Kidney (tissue), 14 donors: ENCODE measurements around the gene SESN1. TPM values are rescaled to one million over a fixed set of nuclear protein-coding genes. Genes with fewer than 3 reads are reported as not detected.

Source experiments
- DNase-seq, 5 donors: peaks; one replicate each; pipeline ENCODE4 v3.0.0-alpha.2; 2013 to 2020
- FAIRE-seq: peaks from 2 replicates; lab custom pipeline; 2012; peaks lifted over from hg19 to GRCh38; lab: Jason Lieb, UNC
- H3K27ac ChIP-seq, 2 donors: one replicate each; pipeline ENCODE4 v1.7.0; 2013; ENCODE audit warnings: low read depth in 2 of 2, low read length in 2 of 2, inconsistent platforms in 1 of 2
- H3K27me3 ChIP-seq: one replicate; pipeline ENCODE4 v1.7.1; 2013; ENCODE audit warnings: low read length, inconsistent platforms; ENCODE audit not compliant: control insufficient read depth, insufficient read depth
- H3K36me3 ChIP-seq, 3 donors: one replicate each; pipeline versions ENCODE4 v1.7.0 to v1.7.1; 2013; ENCODE audit warnings: low read length in 3 of 3, control low read depth in 1 of 3, inconsistent platforms in 1 of 3; ENCODE audit not compliant: insufficient read depth in 3 of 3, control insufficient read depth in 2 of 3
- H3K4me1 ChIP-seq, 3 donors: one replicate each; pipeline versions ENCODE4 v1.7.0 to v1.7.1; 2013; ENCODE audit warnings: low read length in 3 of 3, inconsistent platforms in 1 of 3, low read depth in 1 of 3; ENCODE audit not compliant: control insufficient read depth in 2 of 3, insufficient read depth in 2 of 3
- H3K4me3 ChIP-seq, 3 donors: one replicate each; pipeline versions ENCODE4 v1.7.0 to v1.8.1; 2013; ENCODE audit warnings: low read length in 3 of 3, control low read depth in 1 of 3, inconsistent platforms in 1 of 3
- H3K9ac ChIP-seq, 3 donors: one replicate each; pipeline versions ENCODE4 v1.7.0 to v1.7.1; 2013; ENCODE audit warnings: low read length in 3 of 3, control low read depth in 1 of 3, inconsistent platforms in 1 of 3
- H3K9me3 ChIP-seq, 3 donors: one replicate each; pipeline versions ENCODE4 v1.7.0 to v1.7.1; 2013; ENCODE audit warnings: low read length in 3 of 3, control low read depth in 1 of 3, inconsistent platforms in 1 of 3; ENCODE audit not compliant: control insufficient read depth in 2 of 3, insufficient read depth in 1 of 3
- intact Hi-C: fragments of 100-400 bp; cut with DNase I; formaldehyde crosslinking; loops from one replicate; pipeline ENCODE4 v1.11.1; 2022
- polyA plus RNA-seq: library from polyadenylated mRNA; stranded (reverse); fragments of 350-450 nt; fragmentation: Illumina TruSeq; extraction: RNeasy Lipid Tissue Mini Kit (QIAGEN cat#74804); gene quantifications from one replicate; pipeline ENCODE4 v1.2.3, GENCODE V29; 2014; ENCODE audit warnings: low read depth, low replicate concordance; ENCODE audit not compliant: insufficient read depth
- total RNA-seq: library from RNA; stranded (reverse); fragmentation: NEBNext Ultra II Directional; extraction: Animal tissue kit (Norgen Biotek cat#: 25700); gene quantifications from one replicate; pipeline ENCODE4 v1.2.1, GENCODE V29; 2021
- TF ChIP-seq, protein P1 (sequence below): IDR thresholded peaks from 3 replicates; pipeline ENCODE4 v1.5.1; 2012; ENCODE audit warnings: mild to moderate bottlenecking, moderate library complexity, borderline replicate concordance; ENCODE audit not compliant: insufficient read depth; ENCODE audit errors: extremely low read depth
- donor health status: control.
- donor health status: control.
- donor health status: control.
- donor health status: control.
- donor health status: control.
- donor health status: DM: yes; HTN: yes; CAD: no.
- donor health status: Normal renal cell carcinoma (clear cell type).

SESN1 gene
- total and polyA plus RNA-seq, 2 donors from 2014 or later, result 14.8 to 26.0 TPM

DNA sequence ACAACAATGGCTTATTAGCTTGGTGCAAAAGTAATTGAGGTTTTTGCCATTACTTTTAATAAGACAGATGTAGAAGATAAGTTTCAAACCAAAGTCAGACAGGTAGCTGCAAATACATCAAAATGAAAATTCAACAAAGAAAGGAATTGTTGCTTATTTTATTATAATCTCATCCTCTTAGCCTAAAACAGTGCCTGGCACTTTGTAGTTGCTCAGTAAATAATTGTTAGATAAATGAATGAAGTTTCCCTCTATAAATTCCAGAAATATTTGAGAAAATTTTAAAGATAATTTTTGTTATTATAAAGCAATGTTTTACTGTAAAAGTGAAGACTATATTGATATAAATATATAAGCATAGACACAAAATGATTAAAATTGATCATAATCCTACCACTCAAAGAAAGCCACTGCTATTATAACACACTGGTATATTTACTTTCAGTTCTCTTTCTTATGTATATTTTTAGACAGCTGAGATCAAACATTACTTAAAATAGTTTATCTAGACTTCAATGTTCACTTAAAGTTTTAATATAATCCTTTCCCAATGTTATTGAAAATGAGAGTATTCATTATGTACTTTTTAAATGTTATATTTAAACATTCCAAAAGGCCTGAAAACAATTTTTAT, 42.5 kb downstream of the SESN1 start:
- no peaks in the 10 kb centered on the region for H3K9me3 ChIP-seq
- H3K4me3 ChIP-seq, result no peak overlapping the region
- TF ChIP-seq, protein P1, sequence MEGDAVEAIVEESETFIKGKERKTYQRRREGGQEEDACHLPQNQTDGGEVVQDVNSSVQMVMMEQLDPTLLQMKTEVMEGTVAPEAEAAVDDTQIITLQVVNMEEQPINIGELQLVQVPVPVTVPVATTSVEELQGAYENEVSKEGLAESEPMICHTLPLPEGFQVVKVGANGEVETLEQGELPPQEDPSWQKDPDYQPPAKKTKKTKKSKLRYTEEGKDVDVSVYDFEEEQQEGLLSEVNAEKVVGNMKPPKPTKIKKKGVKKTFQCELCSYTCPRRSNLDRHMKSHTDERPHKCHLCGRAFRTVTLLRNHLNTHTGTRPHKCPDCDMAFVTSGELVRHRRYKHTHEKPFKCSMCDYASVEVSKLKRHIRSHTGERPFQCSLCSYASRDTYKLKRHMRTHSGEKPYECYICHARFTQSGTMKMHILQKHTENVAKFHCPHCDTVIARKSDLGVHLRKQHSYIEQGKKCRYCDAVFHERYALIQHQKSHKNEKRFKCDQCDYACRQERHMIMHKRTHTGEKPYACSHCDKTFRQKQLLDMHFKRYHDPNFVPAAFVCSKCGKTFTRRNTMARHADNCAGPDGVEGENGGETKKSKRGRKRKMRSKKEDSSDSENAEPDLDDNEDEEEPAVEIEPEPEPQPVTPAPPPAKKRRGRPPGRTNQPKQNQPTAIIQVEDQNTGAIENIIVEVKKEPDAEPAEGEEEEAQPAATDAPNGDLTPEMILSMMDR, result no peak
- intact Hi-C loops, result no loop called here
- H3K27me3 ChIP-seq, result no peaks in the 10 kb centered on the region
- FAIRE-seq, result peak; percentile 47
- no peak for DNase-seq
- H3K36me3 ChIP-seq, result no peaks in the 10 kb centered on the region
- H3K4me1 ChIP-seq, result no peaks in the 10 kb centered on the region
- no peak overlapping the region for H3K27ac ChIP-seq
- H3K9ac ChIP-seq, result no peak overlapping the region

- no peaks in the 10 kb centered on the region for H3K9me3 ChIP-seq
- TF ChIP-seq, protein P1, result no peak
- intact Hi-C loops, result no loop called here
- FAIRE-seq (no peak), DNase-seq (peak in 2 of 5 donors; percentile 25 to 47)
- no peaks in the 10 kb centered on the region for H3K27me3 ChIP-seq
- no peaks in the 10 kb centered on the region for H3K36me3 ChIP-seq
- H3K9ac ChIP-seq, result no peak overlapping the region
- H3K4me3 ChIP-seq, result no peak overlapping the region
- no peak overlapping the region for H3K27ac ChIP-seq
- no peaks in the 10 kb centered on the region for H3K4me1 ChIP-seq
These were observed 43.2 kb downstream of the SESN1 start for GRCh38 chr6:109051301-109052017.

GRCh38 chr6:109050447-109051102, 44.1 kb downstream of the SESN1 start:
- H3K4me3 ChIP-seq, result no peak overlapping the region
- no peak for DNase-seq
- H3K9me3 ChIP-seq, result no peaks in the 10 kb centered on the region
- no peaks in the 10 kb centered on the region for H3K4me1 ChIP-seq
- intact Hi-C loops, result no loop called here
- no peak for FAIRE-seq
- no peak overlapping the region for H3K9ac ChIP-seq
- no peaks in the 10 kb centered on the region for H3K27me3 ChIP-seq
- no peaks in the 10 kb centered on the region for H3K36me3 ChIP-seq
- TF ChIP-seq, protein P1, result no peak
- H3K27ac ChIP-seq, result no peak overlapping the region
